HAP-1 (cell line): Measurements from ENCODE around the gene ATP10A.
"Not testable (repeated sequence)": the region's sequence is repeated elsewhere in the genome, so short reads cannot be mapped to it uniquely, and the experiment has no call there.

Experiments
- DNase-seq, 2 experiments: peaks; one replicate each; pipeline ENCODE4 v3.0.0-alpha.2; 2016 to 2020; ENCODE audit warnings: low spot score in 2 of 2
- H3K27me3 ChIP-seq: fragments of 250-450 bp; sonication (Bioruptor Pico); 2 replicates; pipeline ENCODE4 v1.5.1; 2020; ENCODE audit warnings: low read depth, mild to moderate bottlenecking, moderate library complexity
- H3K36me3 ChIP-seq: fragments of 250-450 bp; sonication (Bioruptor Pico); replicated peaks from 2 replicates; pipeline ENCODE4 v1.5.1; 2020; ENCODE audit warnings: mild to moderate bottlenecking
- H3K4me1 ChIP-seq: fragments of 250-450 bp; sonication (Bioruptor Pico); 2 replicates; pipeline ENCODE4 v1.5.1; 2020; ENCODE audit warnings: mild to moderate bottlenecking
- H3K4me3 ChIP-seq: fragments of 250-450 bp; sonication (Bioruptor Pico); 2 replicates; pipeline ENCODE4 v1.5.1; 2020; ENCODE audit warnings: mild to moderate bottlenecking, moderate library complexity
- H3K9me3 ChIP-seq: fragments of 250-450 bp; sonication (Bioruptor Pico); 2 replicates; pipeline ENCODE4 v1.5.1; 2020; ENCODE audit warnings: mild to moderate bottlenecking, moderate library complexity
- in situ Hi-C: fragments of 300-500 bp; cut with MboI; formaldehyde crosslinking; loops from 3 replicates; pipeline ENCODE4 v1.14.3; 2020; ENCODE audit warnings: low sequenced_read_pairs, inconsistent platforms, mixed read lengths

Gene ATP10A

GRCh38 chr15:25892126-25892525, 29.0 kb upstream of the ATP10A start:
- in situ Hi-C loops: no loop called here
- Histone ChIP-seq H3K27me3 (no peaks in the 10 kb centered on the region), H3K4me1 (no peaks in the 10 kb centered on the region), H3K4me3 (no peak overlapping the region), H3K36me3 (no peaks in the 10 kb centered on the region), H3K9me3 (no peaks in the 10 kb centered on the region)
- no peak for DNase-seq

DNA sequence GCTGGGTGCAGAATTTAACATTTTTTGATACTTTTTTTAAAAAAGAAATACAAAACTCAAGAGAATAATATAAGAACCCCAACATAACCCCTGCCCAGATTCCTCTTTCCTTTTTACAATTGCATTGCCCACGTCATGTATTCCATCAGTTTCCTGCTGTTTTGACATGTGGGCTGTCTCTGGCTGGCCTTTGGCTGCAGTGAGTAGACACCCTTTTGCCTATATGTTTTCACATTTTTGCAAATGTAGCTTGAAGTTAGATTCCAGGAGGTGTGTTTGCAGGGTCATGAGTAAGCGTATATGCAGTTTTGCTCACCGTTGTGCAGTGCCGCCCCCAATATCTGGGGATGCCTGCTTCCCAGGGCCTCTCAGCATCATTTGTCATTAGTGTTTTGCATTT, 28.0 kb upstream of the ATP10A start:
- H3K4me3 ChIP-seq: no peak overlapping the region
- H3K36me3 ChIP-seq: no peaks in the 10 kb centered on the region
- no peak for DNase-seq
- no peaks in the 10 kb centered on the region for H3K27me3 ChIP-seq
- no peaks in the 10 kb centered on the region for H3K9me3 ChIP-seq
- H3K4me1 ChIP-seq: no peaks in the 10 kb centered on the region
- in situ Hi-C loops: no loop called here

DNA sequence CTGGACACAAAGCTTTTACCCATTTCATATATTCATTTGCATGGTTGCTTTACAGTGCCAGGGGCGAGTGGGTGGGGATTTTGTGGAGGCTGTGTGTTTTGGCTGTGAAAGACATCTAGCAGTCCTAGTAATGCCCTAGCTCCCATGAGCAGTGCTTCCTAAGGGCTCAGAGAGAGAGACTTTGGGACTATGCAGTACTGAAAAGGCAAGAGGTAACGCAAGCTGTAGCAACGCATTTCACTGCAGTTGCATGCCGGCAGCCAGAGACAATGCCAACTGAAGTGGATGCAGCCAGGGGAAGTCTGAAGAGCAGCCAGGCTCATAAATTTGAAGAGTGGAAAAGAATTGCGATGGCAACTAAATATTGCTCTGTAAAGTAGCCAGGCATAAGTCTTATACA, 27.4 kb upstream of the ATP10A start:
- no peak overlapping the region for H3K4me3 ChIP-seq
- H3K4me1 ChIP-seq: no peaks in the 10 kb centered on the region
- in situ Hi-C loops: no loop called here
- no peaks in the 10 kb centered on the region for H3K27me3 ChIP-seq
- DNase-seq: no peak
- no peaks in the 10 kb centered on the region for H3K36me3 ChIP-seq
- no peaks in the 10 kb centered on the region for H3K9me3 ChIP-seq

GRCh38 chr15:25887870-25888269, 24.7 kb upstream of the ATP10A start:
- H3K36me3 ChIP-seq: no peaks in the 10 kb centered on the region
- H3K27me3 ChIP-seq: no peaks in the 10 kb centered on the region
- DNase-seq: no peak
- H3K4me1 ChIP-seq: no peaks in the 10 kb centered on the region
- no peak overlapping the region for H3K4me3 ChIP-seq
- in situ Hi-C loops: no loop called here
- H3K9me3 ChIP-seq: no peaks in the 10 kb centered on the region

- in situ Hi-C loops: no loop called here
- Histone ChIP-seq H3K4me3 (no peak overlapping the region), H3K27me3 (no peaks in the 10 kb centered on the region), H3K9me3 (no peaks in the 10 kb centered on the region), H3K4me1 (no peaks in the 10 kb centered on the region), H3K36me3 (no peaks in the 10 kb centered on the region)
- DNase-seq: no peak
These were observed 23.5 kb upstream of the ATP10A start for GRCh38 chr15:25886498-25887140.

DNA sequence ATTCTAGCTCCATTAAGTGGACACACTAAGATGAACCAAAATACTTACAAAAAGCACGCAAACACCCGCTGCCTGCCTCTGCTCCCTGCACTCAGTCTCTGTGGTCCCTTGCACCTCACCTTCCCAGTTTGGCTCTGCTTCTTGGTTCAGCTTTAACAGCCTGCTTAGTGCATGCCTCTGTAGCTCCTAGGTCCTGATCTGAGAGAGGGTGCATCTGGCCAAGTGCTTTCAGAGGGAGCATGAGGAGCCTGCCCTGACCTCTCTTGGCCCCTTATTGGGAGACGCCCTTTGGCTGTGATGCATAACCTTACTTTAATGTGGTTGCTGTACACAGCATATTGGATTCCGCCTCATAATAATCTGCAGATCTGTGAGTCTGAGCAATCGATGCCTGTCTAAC, 21.2 kb upstream of the ATP10A start:
- Histone ChIP-seq H3K9me3 (no peaks in the 10 kb centered on the region), H3K36me3 (no peaks in the 10 kb centered on the region), H3K27me3 (no peaks in the 10 kb centered on the region), H3K4me3 (no peak overlapping the region), H3K4me1 (no peaks in the 10 kb centered on the region)
- DNase-seq: no peak
- in situ Hi-C loops: no loop called here

- Histone ChIP-seq H3K4me3 (no peak overlapping the region), H3K36me3 (no peaks in the 10 kb centered on the region), H3K4me1 (no peaks in the 10 kb centered on the region), H3K27me3 (no peaks in the 10 kb centered on the region), H3K9me3 (no peaks in the 10 kb centered on the region)
- DNase-seq: no peak
- in situ Hi-C loops: no loop called here
These were observed 20.5 kb upstream of the ATP10A start for GRCh38 chr15:25883463-25884259.

DNA sequence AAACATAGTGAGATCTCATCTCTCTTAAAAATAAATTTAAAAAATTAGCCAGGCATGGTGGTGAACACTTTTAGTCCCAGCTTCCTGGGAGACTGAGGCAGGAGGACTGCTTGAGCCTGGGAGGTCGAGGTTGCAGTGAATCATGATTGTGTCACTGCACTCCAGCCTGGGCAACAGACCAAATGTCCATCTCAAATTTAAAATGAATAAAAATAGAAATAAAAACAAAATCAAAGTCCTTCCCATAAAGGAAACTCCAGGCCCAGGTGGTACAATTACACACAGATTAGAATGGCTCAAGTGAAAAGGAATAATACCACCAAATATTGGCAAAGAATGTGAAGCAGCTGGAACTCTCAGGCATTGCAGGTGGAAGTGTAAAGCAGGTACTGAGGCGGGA, 19.3 kb upstream of the ATP10A start:
- Histone ChIP-seq H3K36me3 (no peaks in the 10 kb centered on the region), H3K4me1 (no peaks in the 10 kb centered on the region), H3K9me3 (no peaks in the 10 kb centered on the region), H3K27me3 (no peaks in the 10 kb centered on the region), H3K4me3 (no peak overlapping the region)
- DNase-seq: no peak
- in situ Hi-C loops: no loop called here

- H3K4me1 ChIP-seq, in situ Hi-C loops, H3K9me3 ChIP-seq, H3K4me3 ChIP-seq, H3K36me3 ChIP-seq, DNase-seq, H3K27me3 ChIP-seq: not testable (repeated sequence)
These were observed 17.8 kb upstream of the ATP10A start for GRCh38 chr15:25880877-25881276.

DNA sequence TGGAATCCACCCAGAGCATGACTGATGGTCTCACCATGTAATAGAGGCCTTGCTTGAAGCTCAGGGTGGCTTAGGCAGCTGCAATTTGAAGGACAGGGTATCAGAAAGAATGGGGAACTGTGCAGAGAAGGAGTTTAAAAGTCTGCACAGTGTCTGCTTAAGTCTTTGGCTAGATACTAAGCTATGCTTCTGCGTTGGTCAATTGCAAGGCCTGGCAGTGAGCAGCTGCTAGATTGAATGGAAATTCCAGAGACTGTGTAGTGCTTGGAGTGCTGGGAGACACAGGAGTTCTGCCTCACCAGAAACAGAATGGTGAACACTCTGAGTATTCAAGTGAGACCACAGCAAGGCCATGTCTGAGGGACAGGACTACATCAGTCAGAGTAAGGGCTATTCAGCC, 17.3 kb upstream of the ATP10A start:
- Histone ChIP-seq H3K4me1 (no peaks in the 10 kb centered on the region), H3K27me3 (no peaks in the 10 kb centered on the region), H3K36me3 (no peaks in the 10 kb centered on the region), H3K9me3 (no peaks in the 10 kb centered on the region), H3K4me3 (no peak overlapping the region)
- DNase-seq: no peak
- in situ Hi-C loops: no loop called here

GRCh38 chr15:25879438-25879837, 16.3 kb upstream of the ATP10A start:
- H3K9me3 ChIP-seq: no peaks in the 10 kb centered on the region
- no peak overlapping the region for H3K4me3 ChIP-seq
- in situ Hi-C loops: no loop called here
- no peaks in the 10 kb centered on the region for H3K27me3 ChIP-seq
- H3K36me3 ChIP-seq: no peaks in the 10 kb centered on the region
- DNase-seq: no peak
- no peaks in the 10 kb centered on the region for H3K4me1 ChIP-seq

GRCh38 chr15:25877681-25878080, 14.6 kb upstream of the ATP10A start:
- Histone ChIP-seq H3K36me3 (no peaks in the 10 kb centered on the region), H3K4me3 (no peak overlapping the region), H3K9me3 (no peaks in the 10 kb centered on the region), H3K4me1 (no peaks in the 10 kb centered on the region), H3K27me3 (no peaks in the 10 kb centered on the region)
- DNase-seq: no peak
- in situ Hi-C loops: no loop called here

- no peaks in the 10 kb centered on the region for H3K27me3 ChIP-seq
- H3K4me1 ChIP-seq: no peaks in the 10 kb centered on the region
- no peaks in the 10 kb centered on the region for H3K36me3 ChIP-seq
- in situ Hi-C loops: no loop called here
- no peak for DNase-seq
- H3K9me3 ChIP-seq: no peaks in the 10 kb centered on the region
- H3K4me3 ChIP-seq: no peak overlapping the region
These were observed 13.4 kb upstream of the ATP10A start for GRCh38 chr15:25876231-25877140.

GRCh38 chr15:25875566-25875965, 12.4 kb upstream of the ATP10A start:
- Histone ChIP-seq H3K27me3 (no peaks in the 10 kb centered on the region), H3K36me3 (no peaks in the 10 kb centered on the region), H3K4me1 (no peaks in the 10 kb centered on the region), H3K9me3 (no peaks in the 10 kb centered on the region), H3K4me3 (no peak overlapping the region)
- DNase-seq: no peak
- in situ Hi-C loops: no loop called here
